ENCODE data around the gene HELT. TPM values are rescaled to one million over a fixed set of nuclear protein-coding genes. Genes with fewer than 3 reads are reported as not detected.

The HELT gene
- total RNA-seq, 1 donor from 2014 or later = not detected

DNA sequence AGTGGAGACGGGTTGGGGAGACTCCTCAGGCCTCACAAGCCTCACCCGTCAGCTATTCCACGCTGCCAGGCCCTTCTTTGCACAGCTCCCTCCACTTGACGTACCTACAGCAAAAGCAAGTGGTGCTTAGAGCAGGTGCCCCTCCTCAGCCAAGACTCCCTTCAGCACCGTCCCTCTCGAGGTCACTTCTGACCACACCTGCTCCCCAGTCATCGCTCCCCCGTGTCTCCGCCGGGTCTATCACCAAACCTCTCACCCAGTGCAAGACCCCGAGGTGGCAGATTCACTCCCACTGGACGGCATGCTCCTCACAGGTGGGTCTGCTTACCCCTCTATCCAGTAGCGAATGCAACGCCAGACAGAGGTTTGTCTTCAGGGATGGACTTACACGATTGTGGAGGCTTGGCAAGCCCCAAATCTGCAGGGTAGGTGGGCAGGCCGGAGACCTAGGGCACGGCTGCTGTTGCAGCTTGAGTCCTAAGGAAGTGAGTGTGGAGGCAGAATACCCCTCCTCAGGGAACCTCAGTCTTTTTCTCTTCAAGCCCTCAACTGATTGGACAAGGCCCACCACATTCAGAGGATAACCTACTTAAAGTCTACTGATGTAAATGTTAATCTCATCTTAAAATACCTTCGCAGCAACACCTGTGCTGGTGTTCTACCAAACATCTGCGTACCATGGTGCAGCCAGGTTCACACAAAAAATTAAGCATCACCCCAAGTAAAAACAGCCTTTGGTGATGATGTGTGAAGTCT is 14.5 kb upstream of the HELT start:
- DNase-seq (ENCODE audit: low spot score) = no peak

DNA sequence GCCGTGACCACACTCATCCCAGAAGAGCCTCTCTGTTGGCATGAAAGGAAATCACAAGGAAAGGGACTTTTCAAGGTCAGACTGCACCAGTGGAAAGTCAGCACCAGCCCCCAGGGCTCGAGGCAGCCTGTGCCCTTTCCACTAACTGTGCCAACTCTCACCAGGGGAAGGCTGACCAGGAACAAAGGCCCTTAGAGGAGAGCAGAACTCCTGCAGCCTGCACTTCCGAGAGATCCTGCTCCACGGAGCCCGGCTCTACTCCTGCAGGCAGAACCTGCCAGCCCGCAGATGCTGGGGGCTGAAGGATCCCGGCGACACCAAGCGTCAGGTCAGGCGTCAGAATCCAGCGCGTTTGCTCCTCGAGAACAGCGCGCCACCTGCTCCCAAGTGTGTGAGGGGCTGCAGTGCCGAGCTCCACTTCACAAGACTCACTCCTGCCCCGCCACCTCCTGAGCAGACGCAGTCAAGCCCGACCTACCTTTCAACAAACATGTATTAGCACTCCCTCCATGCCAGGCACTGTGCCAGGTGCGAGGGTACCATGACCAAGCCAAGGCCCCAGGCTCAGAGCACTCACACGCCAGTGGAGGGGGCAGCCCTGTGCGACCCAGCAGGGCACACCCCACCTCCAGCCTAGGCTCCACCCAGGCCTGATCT is 13.6 kb upstream of the HELT start:
- peak; percentile 14 for DNase-seq (ENCODE audit: low spot score)

DNA sequence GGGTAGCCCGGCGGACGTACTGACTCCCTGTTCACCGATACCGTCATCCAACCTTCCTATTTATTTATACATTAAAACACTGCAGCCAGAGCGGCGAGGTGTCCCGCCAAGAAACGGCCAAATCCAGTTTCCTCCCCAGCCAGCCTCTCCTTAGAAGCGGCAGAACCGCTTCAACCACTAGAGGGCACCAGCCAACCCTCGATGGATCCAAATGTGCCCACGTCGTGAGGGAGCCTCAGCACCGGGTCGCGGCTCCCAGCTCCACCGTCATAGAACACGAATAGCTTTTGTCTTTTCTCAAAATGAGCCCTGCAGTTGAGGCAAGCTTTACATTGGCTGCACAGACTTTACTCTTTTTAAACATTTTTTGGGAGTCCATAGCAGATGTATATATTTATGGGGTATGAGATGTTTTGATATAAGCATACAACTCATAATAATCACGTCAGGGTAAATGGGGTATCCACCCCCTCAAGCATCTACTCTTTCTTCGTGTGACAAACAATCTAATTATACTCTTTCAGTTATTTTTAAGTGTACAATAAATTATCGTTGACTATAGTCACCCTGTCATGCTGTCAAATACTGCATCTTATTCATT is 13.0 kb upstream of the HELT start:
- peak; percentile 84 for DNase-seq (ENCODE audit: low spot score)

DNA sequence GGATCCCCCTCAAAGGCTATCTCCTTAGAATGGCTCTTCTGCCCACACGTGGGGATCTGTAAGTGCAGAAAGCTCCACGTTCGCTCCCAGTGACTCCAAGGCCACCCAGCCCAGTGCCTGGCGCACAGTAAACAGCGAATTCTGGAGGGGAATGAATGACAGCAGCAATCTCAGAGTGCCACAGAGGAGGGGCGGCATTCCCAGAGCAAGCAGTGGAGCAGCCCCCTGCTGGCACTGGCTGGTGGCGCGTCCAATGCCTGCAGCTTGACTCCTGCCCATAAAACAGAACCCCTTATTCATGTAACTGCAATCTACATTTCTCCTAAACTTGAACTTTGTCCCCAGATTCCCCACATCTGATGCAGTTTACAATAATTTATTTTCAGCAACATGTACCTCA is 6.9 kb upstream of the HELT start:
- no peak for DNase-seq (ENCODE audit: low spot score)

DNA sequence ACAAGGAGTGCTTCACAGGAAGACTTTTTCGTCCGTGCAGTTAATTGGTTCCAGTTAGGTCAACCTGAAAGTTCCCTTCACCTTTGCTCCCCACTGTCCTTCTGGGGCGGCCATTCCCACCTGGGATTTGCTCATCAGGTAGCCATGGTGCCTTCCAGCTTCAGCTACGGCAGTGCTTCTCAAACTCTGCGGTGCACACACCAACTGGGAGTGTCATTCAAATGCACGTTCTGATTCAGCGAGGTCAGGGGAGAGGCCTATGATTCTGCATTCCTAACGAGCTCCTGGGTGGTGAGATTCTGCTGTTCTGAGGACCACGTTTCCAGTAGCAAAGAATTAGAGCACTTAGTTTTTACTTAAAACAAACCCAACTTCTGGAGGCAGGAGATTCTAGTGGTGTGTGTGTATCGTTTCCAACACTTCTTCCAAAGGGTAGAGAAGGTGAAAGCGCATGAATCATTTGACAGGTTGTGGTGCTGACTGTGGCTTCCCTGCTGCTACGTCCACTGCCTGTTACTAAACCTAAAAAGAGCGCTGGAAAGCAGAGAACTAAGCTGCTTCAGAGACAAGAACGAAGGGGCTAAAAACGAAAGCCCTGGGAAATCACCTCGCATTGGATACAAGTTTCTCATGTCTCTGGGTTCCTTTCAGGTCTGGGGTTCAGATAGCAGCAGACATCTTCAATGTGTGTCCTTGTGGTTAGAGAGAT is 4.7 kb upstream of the HELT start:
- DNase-seq (ENCODE audit: low spot score) = no peak

DNA sequence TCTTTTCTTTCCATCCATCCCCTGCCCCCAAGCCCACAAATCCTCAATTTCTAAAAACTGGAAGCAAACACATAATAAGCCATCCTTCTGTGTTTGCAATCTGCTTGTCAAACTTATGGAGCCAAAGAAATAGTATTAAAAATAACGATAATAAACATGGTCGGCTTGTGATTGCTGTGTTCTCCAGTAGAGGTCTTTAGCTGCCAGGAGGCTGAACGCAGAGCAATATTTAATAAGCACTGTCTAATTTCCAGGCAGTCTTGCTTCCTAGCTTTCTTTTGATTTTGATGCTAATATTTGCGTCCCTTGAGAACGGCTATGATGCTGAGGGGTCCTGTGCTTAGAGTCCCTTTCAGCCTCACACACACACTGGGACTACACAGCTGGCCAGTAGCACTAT is 3.2 kb upstream of the HELT start:
- DNase-seq (ENCODE audit: low spot score) = no peak

DNA sequence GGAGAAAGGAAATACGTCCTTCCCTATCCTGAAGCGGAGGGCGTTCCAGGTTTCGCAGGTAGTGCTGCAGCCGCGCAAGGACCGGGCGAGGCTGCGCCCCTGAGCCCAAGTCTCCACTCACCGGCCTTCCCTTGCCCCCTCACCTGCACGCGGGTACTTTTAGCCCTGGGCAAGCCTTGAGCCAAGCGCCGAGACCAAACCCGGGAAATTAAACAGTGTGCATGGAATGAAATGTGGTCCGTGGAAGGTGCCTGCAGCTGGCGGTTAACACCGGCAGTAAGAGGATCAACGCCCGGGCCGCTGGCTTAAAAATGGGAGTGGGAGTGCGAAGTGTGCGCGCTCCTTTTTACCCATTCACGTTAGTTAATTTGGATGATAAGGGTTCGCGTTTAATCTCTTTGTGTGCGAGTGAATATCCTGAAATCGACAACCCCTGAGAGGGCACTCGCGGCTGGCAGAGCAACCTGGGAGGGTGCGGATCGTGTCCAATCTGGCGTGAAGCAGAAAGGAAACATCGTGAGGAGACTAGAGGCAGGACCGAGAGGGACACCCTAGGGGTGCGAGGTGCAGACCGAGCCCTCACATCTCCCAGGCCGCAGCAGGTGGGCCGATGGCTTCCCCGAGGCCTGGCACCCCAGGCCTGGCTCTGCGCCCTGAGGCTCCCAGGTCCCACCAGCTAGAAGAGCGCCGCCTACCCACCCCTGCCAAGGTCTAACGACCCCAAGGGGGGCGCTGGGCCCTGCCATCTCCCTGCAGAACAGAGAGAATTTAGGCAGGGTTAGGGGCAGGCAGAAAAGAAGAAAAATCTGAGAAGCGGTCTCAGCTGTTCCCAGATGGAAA is 2.0 kb upstream of the HELT start:
- DNase-seq (ENCODE audit: low spot score) = no peak

DNA sequence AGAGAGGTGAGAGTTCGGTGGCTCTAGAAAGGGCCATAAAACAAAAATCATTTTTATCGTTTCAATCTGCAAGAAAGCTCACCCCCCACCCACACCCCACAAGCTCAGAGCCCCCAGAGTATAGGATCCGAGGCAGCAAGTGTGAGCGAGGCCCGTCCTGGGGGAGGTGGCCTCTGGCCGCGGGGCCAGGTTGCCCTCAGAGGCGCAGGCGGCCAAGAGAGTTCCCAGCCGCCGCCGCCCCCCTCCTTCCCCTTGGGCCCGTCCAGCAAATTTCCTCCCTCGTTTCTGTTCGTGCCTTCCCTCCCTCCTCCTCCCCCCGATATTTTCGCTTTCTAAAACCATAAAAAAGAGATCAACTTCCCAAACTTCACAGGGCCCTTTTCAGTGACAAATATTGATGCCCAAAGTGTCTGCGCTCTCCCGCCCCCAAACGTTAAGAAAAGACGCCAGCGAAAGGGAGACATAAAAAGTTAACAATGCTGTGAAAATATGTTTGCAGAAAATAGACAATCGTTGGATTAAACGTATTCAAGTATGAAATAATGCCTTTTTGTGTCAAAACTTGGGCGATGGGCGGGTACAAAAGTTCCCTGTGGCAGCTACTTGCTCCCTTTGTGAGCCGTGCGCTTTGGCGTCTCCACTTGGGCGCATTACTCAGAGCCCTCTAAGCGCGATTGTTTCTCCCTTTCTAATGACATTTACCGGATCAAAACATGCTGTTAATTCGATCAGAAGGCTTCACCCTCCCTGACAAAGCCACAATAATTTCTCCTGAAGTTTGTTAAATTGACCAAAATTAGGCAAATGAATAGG is 1.1 kb upstream of the HELT start:
- no peak for DNase-seq (ENCODE audit: low spot score)

DNA sequence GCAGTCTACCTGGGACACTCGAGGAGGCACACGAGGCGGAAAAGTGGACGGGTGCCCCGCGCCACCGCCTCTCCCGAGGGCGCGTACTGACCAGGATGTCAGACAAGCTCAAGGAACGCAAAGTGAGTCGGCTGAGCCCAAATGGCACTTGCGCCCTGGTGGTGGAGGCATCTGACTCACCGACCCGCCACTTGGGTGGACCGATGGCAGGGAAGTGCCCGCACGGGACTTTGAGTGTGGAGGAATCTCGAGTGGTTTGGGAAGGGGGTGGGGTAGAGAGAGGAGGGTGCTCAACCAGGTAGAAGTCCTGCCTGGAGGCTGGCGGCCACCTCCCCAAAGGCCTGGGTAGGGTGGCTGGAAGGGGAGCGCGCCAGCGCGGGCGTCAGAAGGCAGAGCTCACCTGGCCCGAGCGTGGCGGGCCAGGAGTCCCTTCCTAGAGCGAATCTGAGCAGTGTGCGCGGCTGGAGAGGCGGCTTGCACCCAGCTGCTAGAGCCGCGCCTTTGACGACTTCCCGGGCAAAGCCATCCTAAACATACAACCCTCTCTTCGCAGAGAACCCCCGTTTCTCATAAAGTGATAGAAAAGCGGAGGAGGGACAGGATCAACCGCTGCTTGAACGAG is 655 bp downstream of the HELT start:
- DNase-seq (ENCODE audit: low spot score) = no peak

DNA sequence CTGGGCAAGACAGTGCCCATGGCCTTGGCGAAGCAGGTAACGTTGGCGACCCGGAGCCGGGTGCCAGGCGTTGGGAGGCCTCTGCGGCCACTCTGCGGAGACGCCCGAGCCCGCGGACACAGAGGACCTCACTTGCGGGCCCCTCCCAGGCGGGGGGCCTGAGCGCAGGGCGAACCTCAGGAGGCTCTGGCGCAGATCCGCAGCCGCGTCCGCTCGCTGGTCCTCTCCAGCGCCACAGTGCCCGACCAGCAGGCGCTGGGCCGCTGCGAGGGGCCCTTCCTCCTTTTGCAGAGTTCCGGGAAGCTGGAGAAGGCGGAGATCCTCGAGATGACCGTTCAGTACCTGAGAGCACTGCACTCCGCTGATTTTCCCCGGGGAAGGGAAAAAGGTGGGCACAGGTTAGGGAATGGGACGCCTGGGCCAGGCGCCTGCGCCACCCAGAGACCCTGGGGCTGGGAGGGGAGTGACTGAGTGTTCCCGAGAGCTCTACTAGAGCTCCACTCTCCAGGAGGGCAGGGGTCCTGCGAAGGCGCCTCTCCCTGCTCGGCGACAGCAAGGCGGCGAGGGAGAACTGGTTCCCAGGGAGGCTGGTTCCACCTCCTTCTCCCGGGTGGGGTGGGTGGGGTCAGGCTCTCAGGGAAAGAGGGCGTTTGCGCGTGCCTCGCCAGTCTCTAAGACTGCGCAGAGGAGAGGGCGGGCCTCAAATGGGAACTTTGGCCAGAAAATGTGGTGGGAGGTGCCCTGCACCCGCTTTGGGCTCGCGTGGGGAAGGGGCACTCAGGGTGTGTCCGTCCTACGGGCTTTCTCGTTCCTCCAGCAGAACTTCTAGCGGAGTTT is 1.4 kb downstream of the HELT start:
- no peak for DNase-seq (ENCODE audit: low spot score)

DNA sequence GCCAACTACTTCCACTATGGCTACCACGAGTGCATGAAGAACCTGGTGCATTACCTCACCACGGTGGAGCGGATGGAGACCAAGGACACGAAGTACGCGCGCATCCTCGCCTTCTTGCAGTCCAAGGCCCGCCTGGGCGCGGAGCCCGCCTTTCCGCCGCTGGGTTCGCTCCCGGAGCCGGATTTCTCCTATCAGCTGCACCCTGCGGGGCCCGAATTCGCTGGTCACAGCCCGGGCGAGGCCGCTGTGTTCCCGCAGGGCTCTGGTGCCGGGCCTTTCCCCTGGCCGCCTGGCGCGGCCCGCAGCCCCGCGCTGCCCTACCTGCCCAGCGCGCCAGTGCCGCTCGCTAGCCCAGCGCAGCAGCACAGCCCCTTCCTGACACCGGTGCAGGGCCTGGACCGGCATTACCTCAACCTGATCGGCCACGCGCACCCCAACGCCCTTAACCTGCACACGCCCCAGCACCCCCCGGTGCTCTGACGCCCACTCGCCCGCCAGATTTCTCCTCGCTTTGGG is 2.1 kb downstream of the HELT start:
- DNase-seq (ENCODE audit: low spot score) = no peak

DNA sequence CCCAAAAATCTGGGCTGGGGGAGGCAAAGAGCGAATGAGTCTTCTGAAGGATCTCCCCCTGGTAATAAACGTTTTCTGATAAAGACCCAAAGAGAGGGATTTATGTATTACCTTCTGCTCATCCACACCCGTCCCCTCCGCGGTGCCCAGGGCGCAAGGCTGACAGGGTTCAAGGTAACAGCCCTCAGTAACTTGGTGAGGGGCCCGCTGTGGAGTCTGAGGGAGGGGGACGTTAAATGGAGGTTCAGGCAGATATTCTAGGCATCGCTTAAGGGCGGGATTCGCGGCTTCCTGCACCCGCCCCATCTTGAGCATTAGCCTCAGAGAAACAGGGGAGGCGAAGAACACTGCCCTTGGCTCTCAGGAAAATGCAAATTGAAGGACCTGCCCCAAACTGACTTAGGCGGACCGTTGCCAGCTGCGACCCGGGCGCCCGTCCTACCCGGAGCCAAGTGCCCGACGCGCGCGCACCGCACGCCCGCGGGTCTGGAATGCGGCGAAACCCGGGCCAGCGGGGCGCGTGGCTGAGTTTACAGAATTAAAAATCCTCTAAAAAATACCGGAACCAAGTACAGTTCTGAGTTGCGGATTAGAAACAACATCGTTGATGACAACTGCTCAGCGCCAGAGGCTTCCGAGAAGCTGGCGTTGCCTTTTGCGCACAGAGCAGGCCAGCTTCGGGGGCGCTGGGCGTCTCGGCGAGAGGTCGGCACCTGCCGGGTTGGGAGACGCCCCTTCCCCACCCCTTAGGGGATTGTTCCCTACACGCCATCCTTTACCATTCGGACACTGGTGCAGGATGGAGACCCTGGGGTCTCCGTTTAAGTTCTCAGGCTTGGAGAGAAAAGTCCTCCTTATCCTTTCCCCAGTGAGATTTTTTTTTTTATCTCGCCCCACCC is 2.8 kb downstream of the HELT start:
- no peak for DNase-seq (ENCODE audit: low spot score)

DNA sequence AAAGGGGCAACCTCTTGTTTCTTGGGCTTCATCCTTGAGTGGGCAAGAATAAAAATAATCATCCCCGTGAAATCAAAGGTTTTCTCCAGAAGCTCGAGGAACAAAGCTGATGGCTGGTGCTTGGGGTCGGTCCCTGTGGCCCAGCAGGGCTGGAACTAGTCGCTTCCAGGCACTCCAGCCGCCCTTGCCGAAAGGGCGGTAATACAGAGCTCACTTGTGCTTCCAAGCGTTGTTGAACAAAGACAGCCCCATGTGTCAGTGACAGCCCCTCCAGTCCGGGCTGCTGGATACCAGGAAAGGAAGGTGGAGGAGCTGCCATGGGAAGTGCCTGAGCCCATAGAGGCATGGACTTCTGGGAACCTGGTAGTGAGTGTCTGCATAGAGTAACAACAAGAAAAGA is 5.2 kb downstream of the HELT start:
- DNase-seq (ENCODE audit: low spot score) = no peak

DNA sequence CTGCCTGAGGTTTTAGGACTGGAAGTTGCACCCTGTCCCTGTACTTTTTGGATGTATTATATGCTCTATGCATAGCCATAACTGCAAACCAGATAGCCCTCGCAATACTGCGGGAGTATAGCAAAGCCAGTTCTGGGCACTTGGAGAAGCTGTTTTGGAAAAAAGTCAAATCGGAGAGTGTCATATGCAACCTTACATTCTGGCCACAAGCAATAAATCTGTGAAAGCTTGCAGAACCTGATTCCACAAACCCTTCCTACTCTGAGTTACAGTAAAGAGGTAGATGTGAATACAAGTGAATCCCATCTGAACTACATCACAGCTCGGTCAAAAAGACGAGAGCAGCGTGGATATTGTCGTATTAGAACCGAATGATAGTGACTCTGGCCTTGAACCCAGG is 10.3 kb downstream of the HELT start:
- DNase-seq (ENCODE audit: low spot score) = no peak

DNA sequence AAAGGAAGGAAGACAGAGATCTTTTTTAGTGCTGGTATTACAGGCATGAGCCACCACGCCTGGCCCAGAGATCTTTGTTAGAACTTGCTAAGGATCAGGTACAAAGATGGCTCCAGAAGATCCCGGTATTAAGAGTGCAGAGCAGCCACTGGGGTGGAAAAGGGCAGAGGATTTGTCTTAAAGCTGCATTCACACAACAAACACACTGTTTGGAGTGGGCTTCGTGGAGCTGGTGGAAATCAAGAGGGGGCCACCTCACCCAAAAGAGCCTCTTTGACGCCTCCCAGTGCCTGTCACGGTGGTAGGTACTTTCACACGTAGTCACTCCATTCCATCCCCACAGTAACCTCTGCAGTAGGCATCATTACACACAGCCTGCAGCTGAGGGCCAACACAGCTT is 13.3 kb downstream of the HELT start:
- no peak for DNase-seq (ENCODE audit: low spot score)

DNA sequence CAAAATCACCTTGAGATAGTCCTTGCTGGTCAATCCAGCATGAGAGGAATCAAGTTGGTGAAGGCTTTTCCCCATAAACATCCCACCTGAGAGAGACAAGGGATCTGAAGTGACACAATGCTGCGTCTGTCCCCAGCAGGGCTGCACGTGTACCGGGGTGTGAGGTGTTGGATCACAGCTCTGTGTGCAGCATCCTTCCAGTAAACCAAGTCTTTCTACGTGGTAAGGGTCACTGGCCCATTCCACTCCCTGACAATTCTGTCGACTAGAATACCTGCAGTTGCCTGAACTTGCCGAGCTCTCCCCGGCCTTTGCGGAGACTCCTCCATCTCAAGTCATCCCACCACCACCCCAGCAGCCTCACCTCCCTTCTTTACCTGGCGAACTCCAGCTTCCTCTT is 14.8 kb downstream of the HELT start:
- DNase-seq (ENCODE audit: low spot score) = no peak

DNA sequence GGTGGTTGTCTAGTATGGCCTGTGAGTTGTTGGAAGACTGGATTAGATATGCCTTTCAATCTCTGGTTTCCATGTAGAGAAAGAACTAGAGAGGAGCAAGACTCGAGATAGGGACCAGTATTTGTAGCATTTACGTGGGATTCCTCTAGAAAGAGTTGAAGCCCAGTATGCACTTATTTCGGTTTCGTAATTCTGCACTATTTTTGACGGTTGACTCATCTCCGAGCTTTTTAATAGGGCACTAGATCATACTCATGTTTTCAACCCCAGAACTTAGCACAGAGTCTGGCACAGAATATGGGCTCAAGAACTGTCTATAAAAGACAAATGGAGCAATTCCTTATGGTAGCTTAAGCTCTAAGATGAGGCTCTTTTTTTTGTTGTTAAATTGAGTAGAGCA is 15.7 kb downstream of the HELT start:
- DNase-seq (ENCODE audit: low spot score) = no peak

DNA sequence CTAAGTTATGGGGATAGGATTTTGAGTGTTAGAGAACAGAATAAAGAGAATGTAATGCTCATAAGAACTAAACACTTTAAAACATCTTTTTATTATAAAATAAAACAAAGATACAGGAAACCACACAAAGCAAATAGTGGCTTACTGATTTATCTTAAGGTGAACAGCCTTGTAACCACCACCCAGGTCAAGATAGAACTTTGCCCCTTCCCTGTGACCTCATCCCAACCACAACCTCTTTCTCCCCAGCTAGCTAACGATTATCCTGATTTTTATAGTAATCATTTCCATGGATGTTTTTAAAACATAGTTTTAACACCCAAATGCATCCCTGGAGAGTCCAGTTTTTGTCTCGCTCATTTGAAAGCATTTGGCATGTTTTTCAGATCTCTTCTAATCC is 17.0 kb downstream of the HELT start:
- DNase-seq (ENCODE audit: low spot score) = no peak

Measured in mucosa of gallbladder (tissue), 1 donor.